HAP-1 (cell line): ENCODE results near the gene FOXI3.
"Not testable (repeated sequence)": the region's sequence is repeated elsewhere in the genome, so short reads cannot be mapped to it uniquely, and the experiment has no call there.

Source experiments
- DNase-seq, 2 experiments: peaks; one replicate each; pipeline ENCODE4 v3.0.0-alpha.2; 2016 to 2020; ENCODE audit warnings: low spot score in 2 of 2
- H3K27me3 ChIP-seq: fragments of 250-450 bp; sonication (Bioruptor Pico); 2 replicates; pipeline ENCODE4 v1.5.1; 2020; ENCODE audit warnings: low read depth, mild to moderate bottlenecking, moderate library complexity
- H3K36me3 ChIP-seq: fragments of 250-450 bp; sonication (Bioruptor Pico); replicated peaks from 2 replicates; pipeline ENCODE4 v1.5.1; 2020; ENCODE audit warnings: mild to moderate bottlenecking
- H3K4me1 ChIP-seq: fragments of 250-450 bp; sonication (Bioruptor Pico); 2 replicates; pipeline ENCODE4 v1.5.1; 2020; ENCODE audit warnings: mild to moderate bottlenecking
- H3K4me3 ChIP-seq: fragments of 250-450 bp; sonication (Bioruptor Pico); 2 replicates; pipeline ENCODE4 v1.5.1; 2020; ENCODE audit warnings: mild to moderate bottlenecking, moderate library complexity
- H3K9me3 ChIP-seq: fragments of 250-450 bp; sonication (Bioruptor Pico); 2 replicates; pipeline ENCODE4 v1.5.1; 2020; ENCODE audit warnings: mild to moderate bottlenecking, moderate library complexity
- in situ Hi-C: fragments of 300-500 bp; cut with MboI; formaldehyde crosslinking; loops from 3 replicates; pipeline ENCODE4 v1.14.3; 2020; ENCODE audit warnings: low sequenced_read_pairs, inconsistent platforms, mixed read lengths

Gene FOXI3

GRCh38 chr2:88416016-88416663 lies 36.4 kb downstream of the FOXI3 start:
- Histone ChIP-seq H3K4me3 (no peak overlapping the region), H3K4me1 (no peaks in the 10 kb centered on the region), H3K36me3 (no peaks in the 10 kb centered on the region), H3K27me3 (peaks cover 3% of the 10 kb centered on the region; the same call in 1 of the 2 replicates), H3K9me3 (no peaks in the 10 kb centered on the region)
- no peak for DNase-seq
- in situ Hi-C loops = no loop called here

GRCh38 chr2:88408870-88409269 lies 43.6 kb downstream of the FOXI3 start:
- in situ Hi-C loops, H3K27me3 ChIP-seq, DNase-seq: not testable (repeated sequence)

GRCh38 chr2:88400037-88400767 lies 52.3 kb downstream of the FOXI3 start:
- H3K4me1 ChIP-seq = no peaks in the 10 kb centered on the region
- no peaks in the 10 kb centered on the region for H3K36me3 ChIP-seq
- peaks cover 3% of the 10 kb centered on the region; the same call in 1 of the 2 replicates for H3K27me3 ChIP-seq
- no peak overlapping the region for H3K4me3 ChIP-seq
- no peak for DNase-seq
- in situ Hi-C loops = no loop called here
- H3K9me3 ChIP-seq = no peaks in the 10 kb centered on the region

More at GRCh38 chr2:88408870-88409269, 43.6 kb downstream of the FOXI3 start:
- H3K4me3 ChIP-seq, H3K36me3 ChIP-seq, H3K9me3 ChIP-seq, H3K4me1 ChIP-seq: not testable (repeated sequence)

GRCh38 chr2:88398180-88398579 lies 54.3 kb downstream of the FOXI3 start:
- in situ Hi-C loops = no loop called here
- no peak for DNase-seq
- no peaks in the 10 kb centered on the region for H3K36me3 ChIP-seq
- no peaks in the 10 kb centered on the region for H3K4me1 ChIP-seq
- no peak overlapping the region for H3K4me3 ChIP-seq
- H3K27me3 ChIP-seq = peaks cover 3% of the 10 kb centered on the region; the same call in 1 of the 2 replicates
- H3K9me3 ChIP-seq = no peaks in the 10 kb centered on the region
